Cerebellar nuclear complex (tissue), 1 donor: ENCODE measurements around the gene TEX261.
"Not testable (repeated sequence)": the region's sequence is repeated elsewhere in the genome, so short reads cannot be mapped to it uniquely, and the experiment has no call there.

Source experiments
- DNase-seq, 2 experiments: peaks; one replicate each; lab custom pipeline; 2025; lab: John Stamatoyannopoulos, UW

Gene TEX261

GRCh38 chr2:70999931-71000330 is 5.3 kb upstream of the TEX261 start:
- DNase-seq, result not testable (repeated sequence)

- DNase-seq, result no peak
Measured at GRCh38 chr2:70999362-70999761, 4.7 kb upstream of the TEX261 start.

DNA sequence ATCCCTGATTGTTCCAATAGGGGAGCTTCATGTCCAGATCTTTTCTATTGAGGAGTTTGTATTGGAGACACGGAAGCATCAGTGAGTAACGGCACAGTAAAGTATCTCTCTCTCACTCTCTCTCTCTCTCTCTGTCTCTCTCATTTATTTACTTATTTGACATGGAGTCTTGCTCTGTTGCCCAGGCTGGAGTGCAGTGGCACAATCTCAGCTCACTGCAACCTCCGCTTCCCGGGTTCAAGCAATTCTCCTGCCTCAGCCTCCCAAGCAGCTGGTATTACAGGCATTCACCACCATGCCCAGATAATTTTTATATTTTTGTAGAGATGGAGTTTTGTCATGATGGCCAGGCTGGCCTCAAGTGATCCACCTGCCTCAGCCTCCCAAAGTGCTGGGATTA is 4.2 kb upstream of the TEX261 start:
- DNase-seq, result not testable (repeated sequence)

- DNase-seq, result peak in 1 of 2 experiments; percentile 38
Measured at GRCh38 chr2:70995426-70995729, 705 bp upstream of the TEX261 start.

DNA sequence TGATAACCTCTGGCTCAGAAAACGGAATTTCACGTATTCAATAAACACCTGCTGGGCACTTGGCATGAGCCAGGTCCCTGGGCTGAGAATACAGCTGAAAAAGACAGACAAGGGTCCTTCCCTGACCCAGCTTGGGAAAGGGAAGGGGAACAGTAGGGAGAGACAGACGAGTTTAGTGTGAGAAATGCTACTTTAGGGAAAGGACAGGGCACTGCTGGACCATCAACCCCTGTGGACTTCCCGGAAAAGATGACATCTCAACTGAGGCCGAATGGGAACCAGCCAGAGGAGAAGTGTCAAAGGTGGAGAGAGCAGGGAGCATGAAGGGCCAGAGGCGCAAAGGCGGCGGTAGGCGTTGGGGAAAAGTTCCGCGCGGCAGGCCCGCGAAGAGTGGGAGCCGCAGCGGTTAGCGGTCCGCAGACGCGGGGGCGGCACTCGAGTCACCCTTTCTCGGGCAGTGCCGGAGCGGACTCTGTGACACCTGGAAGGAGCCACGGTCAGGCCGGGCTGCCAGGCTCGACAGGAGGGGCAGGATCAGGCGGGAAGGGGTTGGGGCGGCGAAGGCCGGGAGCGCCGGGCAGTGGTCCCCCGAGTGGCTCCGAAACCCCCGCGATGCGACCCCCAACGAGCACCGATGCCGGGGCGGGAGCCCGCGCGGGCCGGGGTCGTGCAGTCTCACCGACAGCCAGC is 519 bp downstream of the TEX261 start:
- no peak for DNase-seq

DNA sequence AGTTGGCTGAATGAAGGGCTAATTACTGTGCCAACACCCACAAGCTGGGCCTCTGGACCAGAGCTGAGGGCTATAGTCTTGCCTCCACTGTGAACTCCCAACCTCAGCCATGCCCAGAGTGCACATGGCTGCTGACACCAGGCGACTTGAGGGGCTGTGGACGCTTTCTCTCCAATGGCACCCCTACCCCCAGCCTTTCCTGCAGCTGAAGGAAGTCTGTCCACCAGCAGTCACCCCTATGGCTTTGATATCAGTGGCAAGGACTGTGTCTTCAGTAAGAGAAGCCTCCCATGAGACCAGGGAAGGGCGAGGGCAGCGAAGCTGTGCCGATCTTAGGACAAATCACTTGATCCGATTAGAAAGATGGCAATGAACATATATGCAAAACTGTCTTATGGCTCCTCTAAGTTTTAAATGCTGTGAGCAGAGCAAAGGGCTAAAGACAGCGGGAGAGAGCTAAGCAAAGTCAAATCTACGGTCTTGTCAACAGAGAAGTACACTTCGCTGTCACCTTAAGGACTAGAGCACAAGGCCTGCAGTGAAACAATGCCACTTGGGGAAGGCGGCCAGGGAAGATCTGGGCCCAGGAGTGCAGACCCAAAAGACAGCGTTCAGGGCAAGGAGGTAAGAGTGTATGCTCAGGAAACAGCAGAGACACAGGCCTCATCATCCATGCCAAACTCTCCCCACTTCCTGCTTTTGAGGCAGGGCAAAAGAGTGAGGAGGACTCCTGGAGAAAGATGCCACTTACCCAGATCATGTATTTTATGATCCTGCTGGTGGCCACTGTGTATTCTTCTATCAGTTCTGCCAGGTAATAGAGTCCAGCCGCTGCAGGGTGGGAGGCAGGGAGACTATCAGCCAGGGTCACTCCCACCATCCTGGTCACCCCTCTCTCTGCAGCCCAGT is 1.5 kb downstream of the TEX261 start:
- DNase-seq, result no peak

DNA sequence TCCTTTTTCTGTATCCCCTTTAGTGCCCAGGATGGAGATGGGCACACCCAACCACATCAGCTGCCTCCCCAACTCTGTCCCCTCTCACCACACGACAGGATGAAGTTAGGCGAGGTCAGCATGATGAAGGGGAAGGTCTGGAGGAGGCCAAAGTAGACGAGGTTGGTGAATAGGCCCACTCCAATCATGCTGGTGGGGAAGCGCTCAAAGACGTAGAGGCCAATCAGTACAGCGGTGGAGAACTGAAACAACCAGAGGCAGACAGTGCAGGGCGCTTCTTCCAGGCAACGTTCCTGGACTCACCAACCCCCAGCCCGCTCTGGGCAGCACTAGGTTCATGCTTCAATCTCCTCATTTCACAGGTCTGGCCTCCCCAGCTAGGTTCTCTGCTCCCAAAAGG is 2.9 kb downstream of the TEX261 start:
- no peak for DNase-seq

- DNase-seq, result no peak
Measured at GRCh38 chr2:70991142-70991541, 3.5 kb downstream of the TEX261 start.

- DNase-seq, result no peak
Measured at GRCh38 chr2:70990216-70990615, 4.5 kb downstream of the TEX261 start.

DNA sequence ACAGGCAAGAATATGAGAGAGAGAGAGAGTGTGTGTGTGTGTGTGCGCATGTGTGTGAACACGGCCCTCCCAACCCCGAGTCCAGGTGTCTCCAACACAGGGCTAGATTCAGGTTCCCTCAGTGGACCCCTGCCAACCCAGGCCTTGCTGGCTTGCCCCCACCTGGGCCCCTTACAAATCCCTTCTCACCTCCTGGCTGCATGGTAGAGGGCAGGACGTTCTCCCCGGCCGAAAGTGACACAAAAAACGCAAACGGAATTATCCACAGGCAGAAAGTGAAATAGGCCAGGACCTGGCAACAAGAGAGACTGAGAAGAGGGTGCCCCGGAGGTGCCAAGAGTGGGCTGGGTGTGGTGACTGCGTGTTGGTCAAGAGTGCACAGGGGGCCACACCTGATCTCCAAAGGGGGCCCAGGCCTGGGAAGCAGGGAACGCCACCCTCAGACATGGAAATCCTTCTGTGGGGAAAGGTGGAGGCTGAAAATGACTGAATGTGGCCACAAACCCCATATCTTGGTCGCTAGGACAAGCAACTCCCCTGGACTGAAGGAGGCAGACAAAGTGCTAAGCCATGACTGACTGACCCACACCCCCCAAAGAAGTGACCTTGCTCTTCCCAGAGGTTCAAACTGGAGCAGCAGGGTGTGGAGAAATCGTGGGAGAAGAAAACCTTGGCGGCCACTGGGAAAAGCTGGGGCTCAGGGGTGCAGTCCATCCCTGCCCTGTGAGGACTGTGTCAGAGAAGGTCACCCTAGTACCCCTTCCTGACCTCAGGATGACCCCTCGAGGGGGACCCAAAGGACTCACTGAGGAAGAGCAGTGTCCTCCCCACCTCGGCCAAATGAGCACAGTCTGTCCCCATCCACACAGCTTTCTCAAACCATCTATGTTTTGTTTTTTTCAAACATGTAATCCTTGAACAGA is 5.7 kb downstream of the TEX261 start:
- no peak for DNase-seq

GRCh38 chr2:70988151-70988550 is 6.5 kb downstream of the TEX261 start:
- DNase-seq, result no peak

GRCh38 chr2:70987386-70987785 is 7.3 kb downstream of the TEX261 start:
- no peak for DNase-seq

DNA sequence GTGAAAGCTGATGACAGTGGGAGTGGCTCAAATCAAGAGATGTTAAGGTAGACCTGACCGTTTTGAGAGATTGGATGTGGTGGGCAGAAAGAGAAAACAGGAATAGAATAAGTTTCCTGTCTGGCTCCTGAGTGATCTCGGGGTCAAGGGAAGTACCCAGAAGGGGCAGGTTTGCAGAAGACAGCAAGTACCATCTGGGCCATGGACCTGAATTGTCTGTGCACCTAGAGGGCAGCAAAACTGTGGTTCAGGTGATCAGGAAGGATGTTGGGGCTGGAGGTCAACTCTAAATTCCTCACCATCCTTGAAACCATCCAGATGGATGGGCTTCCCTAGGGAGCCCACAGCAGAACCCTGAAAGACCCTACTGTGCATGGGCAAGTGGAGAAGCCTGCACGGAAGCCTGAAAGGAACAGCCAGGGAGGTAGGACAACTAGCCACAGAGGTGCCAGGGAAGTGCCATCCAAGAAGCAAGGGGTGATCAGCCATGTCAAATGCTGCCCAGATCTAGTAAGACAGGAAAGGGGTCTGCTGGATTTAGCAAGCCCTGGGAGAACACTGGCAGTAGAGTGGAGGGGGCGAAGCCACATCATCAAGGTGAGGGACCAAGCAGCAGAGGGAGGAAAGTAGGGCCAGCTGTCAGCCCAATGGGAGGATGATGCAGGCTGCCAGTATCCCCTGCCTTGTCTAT is 8.0 kb downstream of the TEX261 start:
- no peak for DNase-seq

DNA sequence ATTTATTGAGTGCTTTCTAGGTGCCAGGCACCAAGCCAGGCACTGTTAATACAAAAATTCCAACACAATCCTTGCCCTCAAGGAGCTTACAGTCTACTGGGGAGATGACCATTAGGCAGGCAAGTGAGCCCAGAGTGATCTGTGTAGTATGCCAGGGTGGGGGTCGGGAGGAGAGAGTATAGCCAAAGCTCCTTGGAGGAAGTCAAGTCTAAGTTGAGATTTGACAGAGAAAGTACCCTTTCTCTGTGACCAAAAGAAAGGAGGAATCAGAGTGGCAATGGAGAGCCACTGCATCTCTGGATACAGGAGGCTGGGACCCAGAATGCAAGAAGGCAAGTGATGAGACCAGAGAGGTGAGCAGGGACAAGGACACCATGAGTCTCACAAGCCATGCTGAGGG is 8.7 kb downstream of the TEX261 start:
- no peak for DNase-seq

DNA sequence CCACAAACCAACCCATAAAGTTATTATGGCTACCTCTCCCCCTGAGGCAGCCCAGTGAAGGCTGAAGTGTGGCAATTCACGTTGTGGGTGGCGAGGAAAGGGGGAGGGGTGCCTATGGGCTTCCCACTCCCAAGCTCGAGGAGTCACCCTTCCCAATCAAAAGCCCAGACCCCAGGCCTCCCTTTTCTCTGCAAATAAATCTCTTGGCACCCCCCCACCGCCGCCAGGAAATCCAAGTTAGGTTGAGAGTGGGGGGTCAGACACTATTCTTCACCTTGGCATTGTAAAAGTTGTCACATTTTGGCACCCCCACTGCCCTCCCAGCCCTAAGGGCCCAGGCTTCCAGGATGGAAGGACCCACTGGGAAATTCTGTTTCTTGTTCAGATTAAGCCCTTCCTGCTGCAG is 9.4 kb downstream of the TEX261 start:
- DNase-seq, result no peak

DNA sequence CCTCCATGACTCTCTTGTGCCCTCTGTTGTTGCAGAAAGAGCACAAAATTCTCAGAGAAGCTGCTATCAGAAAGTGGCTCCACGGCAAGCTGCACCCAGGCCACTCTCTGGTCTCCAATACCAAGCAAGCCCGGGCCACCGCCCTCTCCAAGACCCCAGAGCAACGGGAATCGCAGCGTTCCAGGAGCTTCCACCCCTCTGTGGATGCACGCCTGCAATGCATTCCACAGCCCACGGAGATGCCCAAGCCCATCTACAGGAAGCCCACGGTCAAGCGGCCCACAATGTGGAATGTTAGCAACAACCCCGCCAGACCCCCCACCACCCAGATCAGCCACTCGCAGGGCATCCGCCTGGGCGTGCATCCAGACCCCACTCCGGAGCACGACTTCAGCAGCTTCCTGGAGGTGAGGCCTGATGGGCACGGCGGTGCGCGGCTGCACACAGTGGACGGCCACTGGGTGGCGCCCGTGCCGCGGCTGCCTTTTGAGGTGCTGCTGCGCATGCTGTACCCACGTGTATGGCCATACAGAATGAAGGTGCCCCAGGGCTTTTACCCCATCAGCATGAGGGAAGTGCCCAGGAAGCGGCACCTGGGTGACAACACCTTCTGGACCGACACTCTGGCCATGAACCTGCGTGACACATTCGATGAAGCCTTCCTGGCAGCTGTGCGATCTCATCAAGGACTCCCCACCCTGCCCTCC is 9.9 kb downstream of the TEX261 start:
- DNase-seq, result no peak

GRCh38 chr2:70984228-70984575 is 10.5 kb downstream of the TEX261 start:
- DNase-seq, result no peak

GRCh38 chr2:70983506-70984227 is 11.0 kb downstream of the TEX261 start:
- DNase-seq, result no peak

- DNase-seq, result no peak
Measured at GRCh38 chr2:70982971-70983370, 11.7 kb downstream of the TEX261 start.
